ENCODE results near the gene SUN5. TPM values are rescaled to one million over a fixed set of nuclear protein-coding genes. Genes with fewer than 3 reads are reported as not detected.
"Not testable (repeated sequence)": the region's sequence is repeated elsewhere in the genome, so short reads cannot be mapped to it uniquely, and the experiment has no call there.

SUN5 gene
- polyA plus RNA-seq (ENCODE audit: insufficient read length in 3 of 3): not detected
- long read RNA-seq, donor 1: 0 reads
- long read RNA-seq, donor 2: 0 reads
- long read RNA-seq, donor 3: 0 reads
- long read RNA-seq, donor 4: 0 reads
- long read RNA-seq, donor 5: 0 reads
- long read RNA-seq, donor 6: 0 reads
- long read RNA-seq, donor 7: 0 reads
- long read RNA-seq, donor 8: 0 reads
- long read RNA-seq, donor 9: 0 reads
- long read RNA-seq, donor 10: 0 reads
- long read RNA-seq, donor 11: 0 reads
- long read RNA-seq, donor 12: 0 reads
- long read RNA-seq, donor 13: 0 reads
- long read RNA-seq, donor 14: 0 reads
- long read RNA-seq, donor 15: 0 reads
- long read RNA-seq, donor 16: 0 reads

DNA sequence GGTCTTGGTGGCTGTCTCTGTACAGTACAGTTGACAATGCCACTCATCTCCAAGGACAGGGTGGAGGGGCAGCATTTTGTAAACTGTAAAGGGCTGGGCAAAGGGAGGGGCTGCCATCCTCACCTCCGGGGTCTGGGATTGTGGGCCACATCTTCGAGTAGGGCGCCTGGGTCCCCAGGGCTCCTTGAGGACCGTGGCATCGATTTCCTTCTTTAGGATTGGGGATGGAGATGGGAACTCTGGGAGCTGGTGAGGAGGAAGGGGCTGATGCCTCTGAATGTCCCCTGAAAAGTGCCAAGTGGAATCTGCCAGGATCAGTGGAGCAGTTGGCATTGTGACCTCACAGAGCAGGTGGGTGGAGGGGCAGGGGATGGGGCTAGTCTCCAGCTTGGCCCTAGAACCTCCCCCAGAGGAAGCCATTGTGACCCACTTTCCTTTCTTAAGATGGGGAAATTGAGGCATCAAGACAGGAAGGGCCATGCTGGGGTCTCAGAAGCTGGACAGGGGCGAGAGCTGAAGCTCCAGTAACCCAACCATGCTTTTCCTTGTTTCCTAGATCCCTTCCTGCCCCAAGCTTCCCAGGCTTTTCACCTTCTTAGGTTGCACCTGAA, at the start of gene SUN5:
SUN5 (minus strand) TSS at position 293 of the 611 bp plus-strand sequence; CDS start at position 200, 93 bp downstream.
- DNase-seq (ENCODE audit: extremely low read depth in 1 of 11, low read depth in 9 of 11, low spot score in 4 of 11): no peak

DNA sequence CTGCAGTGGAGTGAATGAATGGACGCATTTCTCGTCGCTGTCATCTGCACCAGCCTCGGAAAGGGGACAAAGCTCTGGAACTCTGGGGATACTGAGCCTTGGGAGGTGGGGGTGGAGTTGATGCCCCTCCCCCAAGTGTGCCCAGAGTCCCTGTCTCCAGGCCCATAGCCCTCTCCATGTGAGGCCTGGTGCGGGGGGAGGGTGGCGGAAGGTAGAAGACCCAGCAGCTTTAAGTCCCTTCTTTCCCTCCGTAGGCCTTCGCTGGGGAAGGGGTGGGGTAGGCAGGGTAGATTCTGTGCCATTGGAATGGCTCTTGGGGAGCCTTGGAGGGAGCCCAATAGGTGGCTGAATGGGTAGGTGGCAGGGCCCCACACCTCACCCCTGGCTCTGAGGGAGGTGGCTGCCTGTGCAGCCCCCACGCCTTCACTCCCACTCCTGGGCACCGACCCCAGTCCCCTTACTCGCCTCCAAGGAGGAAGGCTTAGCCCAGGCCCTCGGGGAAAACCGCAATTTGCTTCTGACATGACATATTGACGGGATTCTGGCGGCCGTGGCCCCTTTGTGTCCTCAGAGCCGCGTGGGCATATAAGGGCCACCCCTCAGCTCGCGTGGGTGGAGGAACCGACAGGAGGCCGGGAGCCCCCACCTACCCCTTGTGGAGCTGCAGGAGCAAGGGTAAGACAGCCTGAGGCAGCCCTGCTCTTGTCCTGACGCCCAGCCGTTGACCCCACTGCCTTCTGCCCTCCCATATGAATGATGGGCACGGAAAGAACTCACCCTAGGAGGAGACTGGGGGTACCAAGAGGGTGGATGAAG, 49.3 kb upstream of the SUN5 start, which contains the start of gene BPIFB3:
BPIFB3 (plus strand) TSS at position 613 of the 816 bp plus-strand sequence. CDS start 1,533 bp downstream, outside the sequence.
- no peak for DNase-seq (ENCODE audit: extremely low read depth in 1 of 11, low read depth in 9 of 11, low spot score in 4 of 11)

DNA sequence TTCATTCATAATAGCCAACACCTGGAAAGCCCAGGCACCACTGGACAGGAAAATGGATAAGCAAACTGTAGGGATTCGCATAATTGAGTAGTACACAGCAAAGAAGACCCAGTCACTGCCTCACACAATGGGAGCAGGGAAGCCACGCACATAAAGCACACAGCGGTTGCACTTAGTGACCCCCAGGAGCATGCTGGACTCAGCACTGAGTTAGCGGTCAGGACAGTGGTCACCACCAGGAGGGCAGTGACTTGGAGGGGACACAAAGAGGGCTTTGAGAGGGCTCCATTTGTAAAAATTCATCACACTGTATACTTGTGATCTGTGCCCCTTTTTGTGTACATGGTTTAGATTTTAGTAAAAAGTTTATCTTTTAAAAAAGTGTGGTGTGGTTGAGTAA, 47.1 kb upstream of the SUN5 start:
- no peak for DNase-seq (ENCODE audit: extremely low read depth in 1 of 11, low read depth in 9 of 11, low spot score in 4 of 11)

- no peak for DNase-seq (ENCODE audit: extremely low read depth in 1 of 11, low read depth in 9 of 11, low spot score in 4 of 11)
These were observed 42.2 kb upstream of the SUN5 start for GRCh38 chr20:33046412-33046811.

DNA sequence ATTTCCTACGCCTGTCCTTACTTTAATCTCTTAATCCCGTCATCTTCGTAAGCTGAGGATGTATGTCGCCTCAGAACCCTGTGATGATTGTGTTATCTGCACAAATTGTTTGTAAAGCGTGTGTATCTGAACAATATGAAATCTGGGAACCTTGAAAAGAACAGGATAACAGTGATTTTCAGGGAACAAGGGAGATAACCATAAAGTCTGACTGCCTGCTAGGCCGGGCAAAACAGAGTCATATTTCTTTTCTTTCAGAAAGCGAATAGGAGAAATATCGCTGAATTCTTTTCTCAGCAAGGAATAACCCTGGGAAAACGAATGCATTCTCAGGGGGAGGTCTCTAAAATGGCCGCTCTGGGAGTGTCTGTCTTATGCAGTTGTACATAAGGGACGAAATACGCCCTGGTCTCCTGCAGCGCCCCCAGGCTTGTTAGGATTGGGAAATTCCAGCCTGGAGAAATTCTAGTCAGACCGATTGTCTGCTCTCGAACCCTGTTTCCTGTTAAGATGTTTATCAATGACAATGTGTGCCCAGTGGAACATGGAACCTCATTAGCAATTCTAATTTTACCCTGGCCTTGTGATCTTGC, 41.0 kb upstream of the SUN5 start:
- not testable (repeated sequence) for DNase-seq (ENCODE audit: extremely low read depth in 1 of 11, low read depth in 9 of 11, low spot score in 4 of 11)

DNA sequence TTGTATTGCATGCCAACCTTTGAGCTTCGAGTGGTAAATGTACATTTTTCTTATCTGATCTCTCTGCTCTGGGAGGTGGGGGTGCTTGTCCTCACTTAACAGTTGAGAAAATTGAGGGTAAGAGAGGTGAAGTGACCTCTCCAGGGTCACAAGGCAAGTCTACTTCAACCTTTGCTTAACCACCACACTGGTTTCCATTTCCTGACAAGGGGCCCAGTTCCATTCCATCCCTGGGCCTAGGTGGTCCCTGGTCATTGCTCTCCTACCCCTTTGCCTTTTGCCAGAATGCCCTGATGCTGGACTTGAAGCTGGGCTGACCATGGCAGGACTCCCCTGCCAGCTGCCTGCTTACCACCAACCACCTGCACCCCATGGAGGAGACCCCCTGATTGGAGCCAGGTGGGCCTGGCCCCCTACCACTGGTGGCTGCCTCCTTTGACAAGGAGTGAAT, 39.5 kb upstream of the SUN5 start:
- DNase-seq (ENCODE audit: extremely low read depth in 1 of 11, low read depth in 9 of 11, low spot score in 4 of 11): no peak

- DNase-seq (ENCODE audit: extremely low read depth in 1 of 11, low read depth in 9 of 11, low spot score in 4 of 11): no peak
These were observed 38.9 kb upstream of the SUN5 start for GRCh38 chr20:33042983-33043730.

GRCh38 chr20:33042430-33042829, 38.2 kb upstream of the SUN5 start:
- DNase-seq (ENCODE audit: extremely low read depth in 1 of 11, low read depth in 9 of 11, low spot score in 4 of 11): no peak

GRCh38 chr20:33038243-33038642, 34.0 kb upstream of the SUN5 start:
- no peak for DNase-seq (ENCODE audit: extremely low read depth in 1 of 11, low read depth in 9 of 11, low spot score in 4 of 11)

DNA sequence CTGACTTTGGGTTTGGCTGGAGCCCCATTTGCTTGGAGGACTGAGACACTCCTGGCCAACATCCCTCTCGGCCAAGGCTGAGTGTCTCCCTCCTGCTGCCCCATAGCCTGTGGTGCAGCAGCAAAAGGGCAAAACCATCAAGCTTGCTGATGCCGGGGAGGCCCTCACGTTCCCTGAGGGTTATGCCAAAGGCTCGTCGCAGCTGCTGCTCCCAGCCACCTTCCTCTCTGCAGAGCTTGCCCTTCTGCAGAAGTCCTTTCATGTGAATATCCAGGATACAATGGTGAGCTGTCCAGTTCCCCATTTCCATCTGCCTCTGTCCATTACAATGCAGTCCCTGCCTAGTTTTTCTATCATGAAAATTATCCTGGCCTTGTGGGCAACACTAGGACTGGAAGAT, 33.2 kb upstream of the SUN5 start:
- DNase-seq (ENCODE audit: extremely low read depth in 1 of 11, low read depth in 9 of 11, low spot score in 4 of 11): no peak

DNA sequence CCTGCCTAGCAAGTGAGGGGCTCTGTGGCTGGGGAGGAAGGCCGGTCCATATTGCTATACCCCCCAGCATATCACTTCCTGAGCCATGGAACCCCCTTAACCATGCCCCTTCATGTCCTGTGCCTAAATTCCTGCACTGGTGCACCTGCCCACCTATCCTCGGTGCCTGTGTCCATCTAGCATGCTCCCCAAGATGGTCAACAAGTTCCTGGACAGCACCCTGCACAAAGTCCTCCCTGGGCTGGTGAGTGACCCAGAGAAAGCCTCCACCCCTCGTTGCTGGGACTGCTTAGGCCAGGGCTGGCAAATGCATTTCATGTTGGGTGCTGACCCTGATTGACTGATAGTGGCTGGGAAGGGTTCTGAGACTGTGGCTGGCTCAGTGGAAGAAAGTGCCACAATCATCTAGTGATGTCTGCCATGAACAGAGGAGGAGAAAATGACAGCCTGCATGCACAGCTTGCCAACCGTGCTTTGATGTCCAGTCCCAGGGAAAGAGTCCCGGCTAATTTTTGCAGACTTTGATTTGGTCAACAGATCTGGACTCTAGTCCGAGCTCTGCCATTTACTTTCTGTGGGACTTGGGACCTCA, 30.8 kb upstream of the SUN5 start:
- no peak for DNase-seq (ENCODE audit: extremely low read depth in 1 of 11, low read depth in 9 of 11, low spot score in 4 of 11)

DNA sequence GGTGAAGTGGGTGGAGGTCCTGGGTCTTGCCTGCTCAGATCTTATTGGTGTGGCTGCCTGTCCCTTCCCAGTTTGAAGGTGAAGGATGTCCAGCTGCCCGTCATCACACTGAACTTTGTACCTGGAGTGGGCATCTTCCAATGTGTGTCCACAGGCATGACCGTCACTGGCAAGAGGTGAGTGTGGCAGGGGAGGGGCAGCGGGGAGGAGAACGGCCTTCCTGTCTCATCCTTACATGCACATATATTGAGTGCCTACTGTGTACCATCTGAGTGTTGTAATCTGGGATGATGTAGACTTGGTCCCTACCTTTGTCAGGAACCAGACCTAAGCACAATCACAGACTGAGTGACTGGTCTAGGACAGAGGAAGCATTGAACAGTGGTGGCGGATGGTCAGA, 29.9 kb upstream of the SUN5 start:
- DNase-seq (ENCODE audit: extremely low read depth in 1 of 11, low read depth in 9 of 11, low spot score in 4 of 11): no peak

DNA sequence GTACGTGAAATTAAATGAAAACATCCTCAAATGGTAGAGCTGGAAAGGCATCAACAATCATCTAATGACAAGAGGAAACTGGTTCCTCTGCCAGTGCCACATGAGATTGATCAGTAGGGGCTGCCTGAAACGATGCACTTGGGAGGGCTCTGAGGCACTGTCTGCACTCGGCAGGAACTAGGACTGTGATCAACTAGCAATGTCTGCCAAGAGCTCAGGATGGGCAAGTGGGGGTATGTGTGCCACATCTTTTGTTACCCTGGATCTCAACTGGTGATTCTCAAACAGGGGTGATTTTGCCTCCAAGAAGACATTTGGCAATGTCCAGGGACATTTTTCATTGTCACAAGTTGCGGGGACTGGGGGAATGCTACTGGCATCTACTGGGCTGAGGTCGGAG, 29.1 kb upstream of the SUN5 start:
- no peak for DNase-seq (ENCODE audit: extremely low read depth in 1 of 11, low read depth in 9 of 11, low spot score in 4 of 11)

GRCh38 chr20:33032555-33032954, 28.3 kb upstream of the SUN5 start:
- DNase-seq (ENCODE audit: extremely low read depth in 1 of 11, low read depth in 9 of 11, low spot score in 4 of 11): no peak

DNA sequence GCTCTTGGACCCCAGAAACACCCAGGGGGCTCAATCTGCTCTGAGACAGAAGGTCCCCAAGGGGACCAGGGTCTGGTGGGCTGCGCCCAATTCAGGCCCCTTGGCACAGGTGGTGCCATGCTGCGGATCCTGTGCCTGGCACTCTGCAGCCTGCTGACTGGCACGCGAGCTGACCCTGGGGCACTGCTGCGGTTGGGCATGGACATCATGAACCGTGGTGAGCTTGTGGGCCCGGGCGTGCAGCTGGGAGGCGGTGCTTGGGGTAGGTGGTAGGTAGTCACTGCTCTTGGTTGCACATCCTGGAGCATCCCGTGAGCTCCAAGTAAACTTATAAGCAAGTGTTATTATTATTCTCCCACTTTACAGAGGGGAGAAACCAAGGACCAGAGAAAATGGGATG, 27.3 kb upstream of the SUN5 start, which contains the start of gene BPIFB6:
BPIFB6 (plus strand) TSS at position 118 of the 400 bp plus-strand sequence; CDS start at position 118, 0 bp downstream.
- no peak for DNase-seq (ENCODE audit: extremely low read depth in 1 of 11, low read depth in 9 of 11, low spot score in 4 of 11)

DNA sequence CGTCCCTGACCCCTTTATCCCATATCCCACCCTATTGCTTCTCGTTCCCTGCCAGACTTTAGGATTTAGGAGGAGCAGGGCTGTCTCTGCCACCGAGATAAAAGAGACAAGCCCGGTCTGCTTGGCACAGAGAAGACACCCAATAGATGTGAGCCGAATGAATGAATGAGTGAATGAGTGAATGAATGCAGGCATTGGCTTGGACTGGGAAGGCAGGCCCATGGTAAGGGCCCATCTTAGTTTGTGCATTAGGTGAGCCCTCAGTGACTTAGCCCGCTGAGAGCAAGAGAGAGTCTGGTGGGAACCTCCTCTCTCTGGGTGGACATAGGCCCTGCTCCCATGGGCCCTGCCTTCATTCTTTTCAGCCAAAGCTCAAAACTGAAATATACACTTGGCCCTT, 26.3 kb upstream of the SUN5 start:
- no peak for DNase-seq (ENCODE audit: extremely low read depth in 1 of 11, low read depth in 9 of 11, low spot score in 4 of 11)

- DNase-seq (ENCODE audit: extremely low read depth in 1 of 11, low read depth in 9 of 11, low spot score in 4 of 11): no peak
These were observed 25.8 kb upstream of the SUN5 start for GRCh38 chr20:33030076-33030475.

DNA sequence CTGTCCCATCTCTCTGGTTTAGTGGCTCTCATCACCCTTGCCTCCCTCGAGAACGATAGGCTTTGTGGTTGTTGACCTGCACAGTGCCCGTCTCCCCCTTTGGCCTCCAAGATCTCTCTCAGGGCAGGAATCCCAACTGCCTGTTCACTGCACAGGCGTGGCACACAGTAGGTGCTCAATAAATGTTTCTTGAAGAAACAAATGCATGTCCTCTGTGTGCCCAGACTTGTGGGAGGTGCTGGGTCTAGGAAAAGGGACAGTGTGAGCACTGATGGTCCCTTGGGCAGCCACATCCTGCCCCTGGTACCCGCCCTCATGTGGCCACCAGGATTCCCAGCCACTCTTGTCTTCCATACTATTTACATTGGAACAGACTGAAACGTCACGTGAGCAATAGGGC, 24.6 kb upstream of the SUN5 start:
- no peak for DNase-seq (ENCODE audit: extremely low read depth in 1 of 11, low read depth in 9 of 11, low spot score in 4 of 11)
